ENCODE results near the gene TDG. TPM values are rescaled to one million over a fixed set of nuclear protein-coding genes. Genes with fewer than 3 reads are reported as not detected.
A peak's percentile ranks its signal among the peaks of the same experiment; 100 is the strongest.

The TDG gene
- total and polyA plus RNA-seq, 10 of the 15 experiments (the other 5 are each of a cell fraction or from before 2014, with no cell fraction given) = 29.7 to 68.8 (median 51.2) TPM

GRCh38 chr12:103930034-103930786, 35.5 kb upstream of the TDG start, which contains the start of gene HSP90B1 (continued):
- TF ChIP-seq, protein P1, sequence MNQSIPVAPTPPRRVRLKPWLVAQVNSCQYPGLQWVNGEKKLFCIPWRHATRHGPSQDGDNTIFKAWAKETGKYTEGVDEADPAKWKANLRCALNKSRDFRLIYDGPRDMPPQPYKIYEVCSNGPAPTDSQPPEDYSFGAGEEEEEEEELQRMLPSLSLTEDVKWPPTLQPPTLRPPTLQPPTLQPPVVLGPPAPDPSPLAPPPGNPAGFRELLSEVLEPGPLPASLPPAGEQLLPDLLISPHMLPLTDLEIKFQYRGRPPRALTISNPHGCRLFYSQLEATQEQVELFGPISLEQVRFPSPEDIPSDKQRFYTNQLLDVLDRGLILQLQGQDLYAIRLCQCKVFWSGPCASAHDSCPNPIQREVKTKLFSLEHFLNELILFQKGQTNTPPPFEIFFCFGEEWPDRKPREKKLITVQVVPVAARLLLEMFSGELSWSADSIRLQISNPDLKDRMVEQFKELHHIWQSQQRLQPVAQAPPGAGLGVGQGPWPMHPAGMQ (IDR thresholded peaks at IDR 0.05; ENCODE audit: borderline replicate concordance) = peak; percentile 9; the same call in 1 of the 2 replicates
- TF ChIP-seq MYB (IDR thresholded peaks at IDR 0.05; ENCODE audit: borderline replicate concordance, low read depth, low read length) = no peak
- TF ChIP-seq HDAC2 (IDR thresholded peaks at IDR 0.05) = no peak
- TF ChIP-seq CHD2 (IDR thresholded peaks at IDR 0.05; ENCODE audit: borderline replicate concordance, low read depth, low read length) = peak; percentile 94
- peak; percentile 55 for TF ChIP-seq ZBTB40 (IDR thresholded peaks at IDR 0.05; ENCODE audit: borderline replicate concordance)
- TF ChIP-seq REST (IDR thresholded peaks at IDR 0.05; ENCODE audit: low read depth, low read length) = no peak
- TF ChIP-seq CEBPZ (IDR thresholded peaks at IDR 0.05; ENCODE audit: low read depth, low read length) = no peak
- TF ChIP-seq ZNF592 (IDR thresholded peaks at IDR 0.05) = no peak
- TF ChIP-seq JUND (IDR thresholded peaks at IDR 0.05; ENCODE audit: low read depth, low read length) = no peak
- TF ChIP-seq CBFB (IDR thresholded peaks at IDR 0.05; ENCODE audit: low read depth) = peak; percentile 96
- no peak for TF ChIP-seq FOXK2 (IDR thresholded peaks at IDR 0.05)
- TF ChIP-seq RAD51 (IDR thresholded peaks at IDR 0.05) = peak; percentile 74

All from GM12878 (cell line).